ENCODE data around the gene RABGAP1L.

GRCh38 chr1:174949061-174949460 lies 789.7 kb downstream of the RABGAP1L start:
- TF ChIP-seq YY1 (IDR thresholded peaks at IDR 0.05; ENCODE audit: insufficient read depth, insufficient read length) (no peak), ZNF274 (IDR thresholded peaks at IDR 0.05; ENCODE audit: low read depth, low read length) (no peak), SUZ12 (IDR thresholded peaks at IDR 0.05; ENCODE audit: extremely low read depth, insufficient read depth, insufficient read length) (no peak)

Measured in NT2/D1 (cell line).